Activated T-cell treated with anti-CD3 and anti-CD28 coated beads for 1 hour (primary cell): ENCODE data around the gene FES.
"Not testable (repeated sequence)": the region's sequence is repeated elsewhere in the genome, so short reads cannot be mapped to it uniquely, and the experiment has no call there.

Source experiments
- DNase-seq: peaks from one replicate; pipeline ENCODE4 v3.0.0-alpha.2; 2020; ENCODE audit warnings: low read depth

Gene FES

GRCh38 chr15:90862487-90862886, 21.8 kb upstream of the FES start:
- no peak for DNase-seq

DNA sequence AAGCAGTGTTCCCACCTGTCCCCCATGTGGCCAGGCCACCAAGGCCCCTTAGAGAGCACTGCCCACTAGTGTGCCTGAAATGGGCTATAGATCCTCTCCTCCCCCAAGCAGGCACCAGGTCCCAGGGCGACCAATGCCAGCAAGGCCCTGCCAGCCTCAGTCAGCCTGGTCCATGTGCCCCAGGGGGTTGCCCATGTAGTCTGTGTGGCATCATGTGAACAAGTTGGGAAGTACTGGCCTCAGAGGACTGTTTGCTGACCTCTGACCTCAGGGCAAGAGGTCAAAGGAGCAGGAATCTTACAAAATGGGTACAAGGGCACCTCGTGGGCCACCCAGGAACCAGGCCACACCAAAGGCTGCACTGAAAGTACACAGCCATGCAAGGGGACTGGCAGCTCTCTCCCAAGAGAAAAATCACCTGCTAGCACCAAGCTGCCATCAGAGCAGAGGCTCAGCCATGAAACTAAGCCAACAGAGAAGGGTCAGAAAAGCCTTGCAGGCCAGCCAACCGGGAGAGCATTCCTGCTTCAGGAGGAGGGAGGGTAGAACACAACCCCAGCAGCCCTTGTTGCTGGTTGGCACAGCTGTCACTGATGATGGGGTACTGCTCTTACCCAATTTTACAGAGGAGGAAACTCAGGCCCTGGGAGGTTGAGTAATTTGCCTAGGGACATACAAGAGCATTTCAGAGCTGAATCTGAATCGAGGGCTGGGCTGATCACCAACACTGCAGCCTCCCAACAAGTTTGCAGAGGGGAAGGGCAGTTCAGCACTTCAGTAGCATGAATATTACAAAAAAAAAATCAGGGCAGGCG, 21.1 kb upstream of the FES start:
- no peak for DNase-seq

DNA sequence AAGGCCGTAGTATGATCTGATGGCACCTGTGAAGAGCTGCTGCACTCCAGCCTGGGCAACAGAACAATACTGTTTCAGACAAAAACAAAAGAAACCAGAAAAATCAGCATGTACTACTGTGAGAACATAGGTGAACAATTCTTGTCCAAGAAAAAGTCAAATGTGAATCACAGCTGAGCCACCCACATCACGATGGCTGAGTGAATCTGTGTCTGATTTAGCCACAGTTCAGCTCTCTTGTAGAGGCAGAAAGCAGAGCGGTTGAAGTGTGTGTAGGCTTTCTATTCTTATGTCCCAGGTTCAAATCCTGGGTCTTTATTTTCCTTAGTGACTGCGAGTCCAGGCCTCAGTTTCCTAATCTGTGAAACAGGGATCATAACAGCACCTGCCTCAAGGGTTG, 20.3 kb upstream of the FES start:
- no peak for DNase-seq

GRCh38 chr15:90864507-90864906, 19.8 kb upstream of the FES start:
- DNase-seq, result no peak

- no peak for DNase-seq
Observed at GRCh38 chr15:90865702-90866101, 18.6 kb upstream of the FES start.

- no peak for DNase-seq
Observed at GRCh38 chr15:90866161-90866715, 18.1 kb upstream of the FES start.

GRCh38 chr15:90866800-90867199, 17.5 kb upstream of the FES start:
- no peak for DNase-seq

- no peak for DNase-seq
Observed at GRCh38 chr15:90868261-90868689, 16.0 kb upstream of the FES start, which contains the start of gene FURIN. Gene FURIN, plus strand, starts transcription at chr15:90868588. Its CDS starts 7,153 bp downstream, at chr15:90875741.

DNA sequence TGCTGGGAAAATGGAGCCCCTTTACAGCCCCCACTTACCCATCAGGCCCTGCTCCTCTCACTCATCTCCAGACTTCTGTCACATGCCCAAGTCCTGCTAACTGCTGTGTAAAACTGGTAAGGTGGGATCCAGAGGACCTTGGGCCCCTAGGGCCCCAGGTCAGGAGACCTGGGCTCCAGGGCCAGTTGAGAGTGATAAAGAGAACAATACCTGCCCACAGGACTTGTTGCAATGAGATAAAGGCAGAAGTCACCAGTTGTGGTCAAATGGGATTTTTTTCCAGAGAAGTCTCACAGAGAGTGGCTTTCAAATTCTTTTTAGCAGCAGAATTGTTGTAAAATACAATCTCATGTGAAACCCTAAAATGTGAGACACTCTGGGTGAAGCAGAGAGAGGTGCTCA, 15.2 kb upstream of the FES start:
- no peak for DNase-seq

DNA sequence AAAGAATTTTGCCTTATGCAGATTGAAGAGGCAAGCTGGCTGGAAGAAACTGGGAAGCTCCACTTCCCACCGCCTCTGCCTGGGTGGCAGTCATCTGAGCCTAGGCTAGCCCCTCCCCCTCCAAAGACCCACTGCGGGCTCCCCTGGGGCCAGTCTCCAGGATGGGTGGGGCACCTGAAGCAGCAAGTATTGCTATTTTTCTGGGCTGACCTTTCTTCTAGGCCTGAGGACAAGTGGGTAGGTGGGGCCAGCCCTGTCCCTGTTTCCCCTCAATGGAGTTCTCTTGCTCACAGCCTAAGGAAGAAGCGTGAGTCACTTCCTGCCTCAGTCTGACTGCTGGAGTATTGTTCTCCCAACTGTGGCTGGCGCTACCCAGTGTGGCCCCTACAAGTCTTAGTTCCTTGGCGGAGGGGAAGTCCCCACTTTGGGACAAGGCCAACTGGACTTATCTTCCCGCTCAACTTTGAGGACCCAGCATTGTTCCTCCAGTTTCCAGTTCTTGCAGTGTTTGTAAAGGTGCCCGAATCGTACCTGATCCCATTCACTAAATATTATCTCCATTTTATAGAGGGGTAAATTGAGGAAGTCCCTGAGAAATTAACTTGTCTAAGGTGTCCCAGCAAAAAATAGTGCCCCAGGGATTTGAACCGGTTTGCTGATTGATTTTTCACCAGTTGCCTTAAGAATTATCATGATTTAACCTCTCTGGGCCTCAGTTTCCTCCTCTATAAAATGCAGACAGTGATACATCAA, 14.5 kb upstream of the FES start:
- peak; percentile 17 for DNase-seq

DNA sequence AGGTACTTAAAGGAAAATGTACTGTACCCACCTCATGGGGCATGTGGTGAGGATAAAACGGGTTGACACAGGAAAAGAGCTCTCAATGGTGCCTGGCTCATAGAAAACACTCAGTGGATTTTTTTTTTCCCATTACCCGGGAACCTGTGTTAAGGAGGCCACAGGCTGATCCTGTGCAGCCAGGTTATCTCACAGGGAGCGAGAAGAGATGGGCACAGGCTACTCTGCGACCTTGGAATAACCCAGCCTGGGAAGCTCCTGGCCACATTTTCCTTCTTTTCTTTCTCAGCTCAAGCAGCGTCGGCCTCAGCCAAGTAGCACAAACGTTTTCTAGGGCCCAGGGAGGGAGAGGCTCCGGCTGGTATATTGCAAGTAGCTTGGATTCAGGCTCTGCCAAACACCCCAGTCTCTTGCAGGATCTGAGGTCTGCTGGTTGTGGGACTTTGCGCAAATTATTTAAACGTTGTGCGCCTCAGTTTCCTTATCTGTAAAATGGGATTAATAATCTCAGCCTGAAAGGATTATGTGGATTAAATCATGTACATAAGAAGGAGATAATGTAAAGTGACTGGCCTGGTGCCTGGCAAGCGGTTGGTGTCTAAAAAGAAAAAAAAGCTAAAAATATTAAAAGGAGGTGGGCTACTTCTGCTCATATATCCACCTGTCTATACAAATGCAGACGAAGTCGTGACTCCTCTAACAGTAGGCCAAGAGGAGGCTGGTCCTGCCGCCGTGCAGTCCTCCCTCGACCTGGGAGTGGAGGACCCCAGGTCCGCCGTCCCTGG, 13.8 kb upstream of the FES start:
- DNase-seq, result no peak

DNA sequence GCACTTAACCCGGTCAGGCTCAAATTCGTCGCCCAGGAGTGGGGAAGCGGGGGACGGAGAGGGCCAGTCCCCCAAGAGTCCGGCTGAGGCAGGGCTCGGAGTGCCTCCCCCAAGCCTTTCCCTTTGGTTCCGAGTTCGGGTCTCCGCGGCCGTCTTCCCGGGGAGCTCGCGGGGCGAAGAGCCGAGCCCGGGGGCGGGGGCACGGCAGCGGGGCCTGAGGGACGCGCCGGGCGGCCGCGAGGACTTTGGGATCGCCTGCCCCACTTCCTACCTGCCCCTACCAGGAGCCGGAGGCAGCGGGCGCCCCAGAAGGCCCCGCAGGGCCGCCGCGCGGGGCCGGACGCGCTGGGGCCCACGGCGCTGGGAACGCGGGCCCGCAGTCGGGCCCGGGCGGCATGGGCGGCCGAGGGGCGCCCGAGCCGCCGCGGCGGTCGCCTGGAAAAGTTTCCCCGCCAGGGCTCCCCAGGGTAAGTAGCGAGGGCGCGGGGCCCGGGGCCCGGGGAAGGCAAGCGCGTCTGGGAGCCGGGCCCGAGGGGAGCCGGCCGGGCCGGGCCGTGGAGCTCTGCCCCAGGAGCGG, 13.1 kb upstream of the FES start:
- DNase-seq, result peak; percentile 17

DNA sequence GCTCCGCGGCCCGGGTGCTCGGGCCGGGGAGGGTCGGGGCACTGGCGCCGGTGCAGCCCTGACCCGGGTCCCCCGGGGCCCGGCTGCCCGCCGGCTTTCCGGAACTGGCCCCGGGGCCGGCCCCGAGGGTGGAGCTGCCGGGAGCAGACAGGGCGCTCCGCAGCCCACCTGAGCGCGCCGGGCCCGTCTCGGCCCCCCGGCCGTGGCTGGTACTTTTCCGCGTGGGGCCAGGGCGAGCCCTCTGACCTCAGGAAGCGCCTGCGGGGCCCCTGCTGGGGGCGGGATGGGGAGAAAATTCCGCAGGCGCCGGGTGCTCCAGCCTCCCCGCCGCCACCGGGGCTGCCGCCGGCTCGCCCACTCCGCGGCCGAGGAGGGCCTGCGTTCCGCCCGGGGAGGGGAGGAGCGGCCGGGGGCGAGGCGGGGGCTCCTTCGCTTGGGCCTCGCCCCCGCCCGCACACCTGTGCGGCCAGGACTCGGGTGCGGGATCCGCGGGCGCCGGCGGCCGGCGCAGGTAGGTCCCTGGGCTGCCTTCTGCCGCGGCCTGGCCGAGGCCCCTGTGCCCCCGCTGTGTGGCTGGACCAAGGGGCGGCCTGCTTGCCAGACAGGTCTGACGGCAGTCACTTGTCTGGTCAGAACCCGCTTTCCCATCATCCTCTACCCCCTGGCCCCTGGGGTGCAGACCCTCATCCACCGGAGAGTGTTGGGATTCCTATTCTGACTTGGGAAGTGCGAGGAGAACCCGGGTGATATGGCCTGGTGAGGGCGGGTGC, 12.4 kb upstream of the FES start:
- DNase-seq, result no peak

DNA sequence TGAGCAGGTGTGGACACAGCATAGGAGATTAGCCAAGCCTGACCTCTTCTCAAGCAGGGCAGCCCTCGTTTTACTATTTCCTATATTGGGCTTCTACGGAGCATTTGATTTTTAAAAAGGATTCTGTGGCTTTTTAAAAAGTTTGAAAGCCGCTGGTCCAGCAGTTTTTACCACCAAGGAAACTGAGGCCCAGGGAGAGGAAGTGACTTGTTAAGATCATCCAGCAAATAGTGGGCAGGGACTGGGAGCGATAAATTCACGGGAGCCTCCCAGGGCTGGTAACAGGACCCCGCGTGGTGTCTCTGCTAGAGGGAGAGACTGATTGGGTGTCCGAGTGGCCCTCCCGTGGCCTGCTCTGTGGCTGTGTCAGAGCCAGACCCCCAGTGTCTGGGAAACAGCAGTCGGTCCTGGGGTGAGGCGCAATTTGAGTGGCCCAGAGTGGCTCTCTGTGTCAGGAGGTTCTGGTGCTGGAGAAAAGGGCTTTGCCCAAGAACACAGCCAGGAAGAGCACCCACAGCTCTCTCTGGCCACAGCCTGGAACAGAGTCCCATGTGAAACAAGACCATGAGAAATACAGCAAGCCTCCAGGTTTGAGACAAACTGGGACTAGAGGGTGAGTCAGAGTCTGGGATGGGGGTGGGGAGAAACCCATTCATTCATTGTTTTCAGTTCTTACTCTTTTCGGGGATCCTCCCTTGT, 11.7 kb upstream of the FES start:
- no peak for DNase-seq

GRCh38 chr15:90873488-90873997, 10.8 kb upstream of the FES start:
- no peak for DNase-seq

GRCh38 chr15:90873998-90874605, 10.2 kb upstream of the FES start:
- no peak for DNase-seq

GRCh38 chr15:90874986-90875385, 9.3 kb upstream of the FES start:
- not testable (repeated sequence) for DNase-seq

DNA sequence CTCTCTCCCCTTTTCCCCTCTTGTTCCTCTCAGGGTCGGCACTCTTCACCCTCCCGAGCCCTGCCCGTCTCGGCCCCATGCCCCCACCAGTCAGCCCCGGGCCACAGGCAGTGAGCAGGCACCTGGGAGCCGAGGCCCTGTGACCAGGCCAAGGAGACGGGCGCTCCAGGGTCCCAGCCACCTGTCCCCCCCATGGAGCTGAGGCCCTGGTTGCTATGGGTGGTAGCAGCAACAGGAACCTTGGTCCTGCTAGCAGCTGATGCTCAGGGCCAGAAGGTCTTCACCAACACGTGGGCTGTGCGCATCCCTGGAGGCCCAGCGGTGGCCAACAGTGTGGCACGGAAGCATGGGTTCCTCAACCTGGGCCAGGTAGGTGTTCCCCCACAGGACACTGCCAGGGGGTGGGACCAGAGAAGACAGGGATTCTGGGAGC, 8.7 kb upstream of the FES start:
- DNase-seq, result no peak

GRCh38 chr15:90876046-90876445, 8.3 kb upstream of the FES start:
- no peak for DNase-seq
